Neural progenitor cell (in vitro differentiated cells): ENCODE results near the gene THSD4.

Experiments
- CTCF ChIP-seq: fragments of 200-600 bp; sonication (generic); IDR thresholded peaks from 2 replicates; pipeline ENCODE4 v1.5.1; 2017; ENCODE audit warnings: antibody characterized with exemption, mild to moderate bottlenecking
- EZH2 ChIP-seq: fragments of 200-600 bp; sonication (generic); IDR thresholded peaks from 2 replicates; pipeline ENCODE4 v1.6.1; 2017; ENCODE audit warnings: antibody characterized with exemption, mild to moderate bottlenecking, moderate library complexity

- TF ChIP-seq CTCF, result no peak
- TF ChIP-seq EZH2, result no peak
Measured at GRCh38 chr15:71302861-71303410, 187.7 kb downstream of the THSD4 start.
